OCI-LY7 (cell line): Measurements from ENCODE around the gene NOL12.

Experiments used
- EZH2phosphoT487 ChIP-seq: fragments of 200-600 bp; sonication (generic); IDR thresholded peaks from 2 replicates; pipeline ENCODE4 v1.6.1; 2018; ENCODE audit warnings: low read depth, borderline replicate concordance, mild to moderate bottlenecking, mixed run types, antibody characterized with exemption, low read length, moderate library complexity, mixed read lengths
- TF ChIP-seq, protein P1 (sequence below): fragments of 200-600 bp; sonication (generic); conservative IDR thresholded peaks from 2 replicates; pipeline ENCODE4 v1.5.1; 2014; ENCODE audit warnings: mild to moderate bottlenecking, antibody characterized with exemption, low read length, moderate library complexity, mixed read lengths

DNA sequence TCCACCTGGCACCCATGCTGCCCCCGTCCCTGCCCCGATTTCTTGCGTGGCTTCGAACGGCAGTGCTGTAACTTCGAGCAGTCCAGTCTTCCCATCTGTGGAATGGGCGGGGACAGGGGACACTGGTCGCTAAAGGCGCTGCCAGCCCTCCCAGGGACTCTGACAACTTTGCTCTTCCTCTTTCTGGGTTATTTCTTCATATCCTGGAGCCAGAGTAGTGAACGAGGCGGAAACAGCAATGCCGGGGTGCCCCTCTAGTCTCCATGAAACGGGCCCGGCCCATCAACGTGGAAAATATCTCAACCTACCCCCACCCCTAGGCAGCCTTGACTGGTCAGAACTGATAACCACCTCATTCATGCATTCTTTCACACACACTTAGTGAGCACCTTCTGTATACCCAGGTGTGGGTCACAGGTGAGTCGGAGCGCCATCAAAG is 53.5 kb downstream of the NOL12 start:
- TF ChIP-seq, protein P1, sequence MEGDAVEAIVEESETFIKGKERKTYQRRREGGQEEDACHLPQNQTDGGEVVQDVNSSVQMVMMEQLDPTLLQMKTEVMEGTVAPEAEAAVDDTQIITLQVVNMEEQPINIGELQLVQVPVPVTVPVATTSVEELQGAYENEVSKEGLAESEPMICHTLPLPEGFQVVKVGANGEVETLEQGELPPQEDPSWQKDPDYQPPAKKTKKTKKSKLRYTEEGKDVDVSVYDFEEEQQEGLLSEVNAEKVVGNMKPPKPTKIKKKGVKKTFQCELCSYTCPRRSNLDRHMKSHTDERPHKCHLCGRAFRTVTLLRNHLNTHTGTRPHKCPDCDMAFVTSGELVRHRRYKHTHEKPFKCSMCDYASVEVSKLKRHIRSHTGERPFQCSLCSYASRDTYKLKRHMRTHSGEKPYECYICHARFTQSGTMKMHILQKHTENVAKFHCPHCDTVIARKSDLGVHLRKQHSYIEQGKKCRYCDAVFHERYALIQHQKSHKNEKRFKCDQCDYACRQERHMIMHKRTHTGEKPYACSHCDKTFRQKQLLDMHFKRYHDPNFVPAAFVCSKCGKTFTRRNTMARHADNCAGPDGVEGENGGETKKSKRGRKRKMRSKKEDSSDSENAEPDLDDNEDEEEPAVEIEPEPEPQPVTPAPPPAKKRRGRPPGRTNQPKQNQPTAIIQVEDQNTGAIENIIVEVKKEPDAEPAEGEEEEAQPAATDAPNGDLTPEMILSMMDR: no peak
- no peak for TF ChIP-seq EZH2phosphoT487
